Embryonic facial prominence (tissue), 1 donor: ENCODE data around the gene HABP2.

Source experiments
- DNase-seq: peaks from one replicate; pipeline ENCODE4 v3.0.0-alpha.2; 2016; ENCODE audit errors: extremely low spot score

HABP2 gene

GRCh38 chr10:113604572-113604971 lies 51.7 kb downstream of the HABP2 start:
- DNase-seq: no peak

GRCh38 chr10:113605268-113605978 lies 52.6 kb downstream of the HABP2 start:
- no peak for DNase-seq

GRCh38 chr10:113609704-113610108 lies 56.9 kb downstream of the HABP2 start:
- DNase-seq: no peak

GRCh38 chr10:113610631-113611601 lies 58.1 kb downstream of the HABP2 start:
- DNase-seq: no peak

GRCh38 chr10:113612154-113612553 lies 59.3 kb downstream of the HABP2 start:
- DNase-seq: no peak

GRCh38 chr10:113613427-113613826 lies 60.6 kb downstream of the HABP2 start:
- DNase-seq: no peak

- no peak for DNase-seq
Measured at GRCh38 chr10:113613977-113614690, 61.3 kb downstream of the HABP2 start.

- DNase-seq: no peak
Measured at GRCh38 chr10:113616244-113617074, 63.6 kb downstream of the HABP2 start.

- DNase-seq: no peak
Measured at GRCh38 chr10:113617086-113617485, 64.2 kb downstream of the HABP2 start.

GRCh38 chr10:113618338-113618737 lies 65.5 kb downstream of the HABP2 start:
- no peak for DNase-seq

GRCh38 chr10:113619401-113619800 lies 66.5 kb downstream of the HABP2 start:
- DNase-seq: no peak

GRCh38 chr10:113620511-113620910 lies 67.7 kb downstream of the HABP2 start:
- no peak for DNase-seq

GRCh38 chr10:113620936-113621335 lies 68.1 kb downstream of the HABP2 start:
- no peak for DNase-seq

- DNase-seq: no peak
Measured at GRCh38 chr10:113621799-113622198, 68.9 kb downstream of the HABP2 start.

- DNase-seq: no peak
Measured at GRCh38 chr10:113622831-113623230, 70.0 kb downstream of the HABP2 start.

GRCh38 chr10:113625461-113626186 lies 72.8 kb downstream of the HABP2 start:
- no peak for DNase-seq

GRCh38 chr10:113626809-113627355 lies 74.0 kb downstream of the HABP2 start:
- no peak for DNase-seq

GRCh38 chr10:113627836-113628235 lies 75.0 kb downstream of the HABP2 start:
- DNase-seq: no peak

GRCh38 chr10:113628607-113629153 lies 75.8 kb downstream of the HABP2 start:
- no peak for DNase-seq

- DNase-seq: no peak
Measured at GRCh38 chr10:113630929-113631533, 78.2 kb downstream of the HABP2 start.
